K562 (cell line): ENCODE data around the gene KLHDC7B.

Source experiments
- CTCF ChIP-seq, 3 experiments: IDR thresholded peaks in 2 of 3; conservative IDR thresholded peaks in 1 of 3; 2 replicates each; pipeline ENCODE4 v1.5.1; 2011 to 2012; ENCODE audit warnings: low read length in 3 of 3, mild to moderate bottlenecking in 3 of 3, control low read depth in 2 of 3, improper control_type of control experiment in 1 of 3, inconsistent platforms in 1 of 3, low read depth in 1 of 3, mixed read lengths in 1 of 3, moderate library complexity in 1 of 3; ENCODE audit not compliant: insufficient read depth in 2 of 3
- FOXK2 ChIP-seq, 2 experiments: fragments of 450-650 bp; IDR thresholded peaks in 1 of 2; conservative IDR thresholded peaks in 1 of 2; 2 replicates each; pipeline ENCODE4 v1.6.1; 2016; ENCODE audit warnings: low read depth in 2 of 2, mild to moderate bottlenecking in 1 of 2
- NFYB ChIP-seq: IDR thresholded peaks from 2 replicates; pipeline ENCODE4 v1.6.1; 2011; ENCODE audit warnings: mild to moderate bottlenecking, moderate library complexity; ENCODE audit not compliant: insufficient read length; ENCODE audit errors: extremely low read depth
- ZNF274 ChIP-seq: IDR thresholded peaks from 2 replicates; pipeline ENCODE4 v1.6.1; 2011; ENCODE audit warnings: low read depth, mild to moderate bottlenecking, low read length, moderate library complexity, borderline replicate concordance
- TF ChIP-seq, protein P1 (sequence below): sonication (generic); formaldehyde crosslinking; IDR thresholded peaks from 2 replicates; pipeline ENCODE4 v1.8.1; 2022; ENCODE audit warnings: missing genetic modification reagents

- TF ChIP-seq CTCF (IDR thresholded peaks at IDR 0.05 in 2 of 3, conservative IDR thresholded peaks at IDR 0.05 in 1 of 3; ENCODE audit: insufficient read depth in 2 of 3, low read depth in 1 of 3, low read length in 3 of 3) (no peak), ZNF274 (no peak), FOXK2 (conservative IDR thresholded peaks at IDR 0.05 in 1 of 2, IDR thresholded peaks at IDR 0.05 in 1 of 2; ENCODE audit: low read depth in 2 of 2) (no peak), NFYB (no peak)
- TF ChIP-seq, protein P1, sequence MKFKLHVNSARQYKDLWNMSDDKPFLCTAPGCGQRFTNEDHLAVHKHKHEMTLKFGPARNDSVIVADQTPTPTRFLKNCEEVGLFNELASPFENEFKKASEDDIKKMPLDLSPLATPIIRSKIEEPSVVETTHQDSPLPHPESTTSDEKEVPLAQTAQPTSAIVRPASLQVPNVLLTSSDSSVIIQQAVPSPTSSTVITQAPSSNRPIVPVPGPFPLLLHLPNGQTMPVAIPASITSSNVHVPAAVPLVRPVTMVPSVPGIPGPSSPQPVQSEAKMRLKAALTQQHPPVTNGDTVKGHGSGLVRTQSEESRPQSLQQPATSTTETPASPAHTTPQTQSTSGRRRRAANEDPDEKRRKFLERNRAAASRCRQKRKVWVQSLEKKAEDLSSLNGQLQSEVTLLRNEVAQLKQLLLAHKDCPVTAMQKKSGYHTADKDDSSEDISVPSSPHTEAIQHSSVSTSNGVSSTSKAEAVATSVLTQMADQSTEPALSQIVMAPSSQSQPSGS (CRISPR knock-in tag) = no peak
Measured at GRCh38 chr22:50577697-50577986, 31.9 kb downstream of the KLHDC7B start.
